Bronchial epithelial cell (primary cell): ENCODE measurements around the gene HS6ST2. TPM values are rescaled to one million over a fixed set of nuclear protein-coding genes. Genes with fewer than 3 reads are reported as not detected.
A peak's percentile ranks its signal among the peaks of the same experiment; 100 is the strongest.

ENCODE experiments used
- DNase-seq: peaks from one replicate; pipeline ENCODE4 v3.0.0-alpha.2; 2010; ENCODE audit warnings: low read depth
- FAIRE-seq: peaks from 2 replicates; lab custom pipeline; 2011; peaks lifted over from hg19 to GRCh38; lab: Jason Lieb, UNC
- H3K27me3 ChIP-seq: 2 replicates; pipeline ENCODE4 v1.5.1; 2011; ENCODE audit warnings: low read length; ENCODE audit not compliant: control insufficient read depth, insufficient read depth
- H3K36me3 ChIP-seq: 2 replicates; pipeline ENCODE4 v1.5.1; 2011; ENCODE audit warnings: low read length; ENCODE audit not compliant: control insufficient read depth, insufficient read depth
- H3K4me3 ChIP-seq: 2 replicates; pipeline ENCODE4 v1.5.1; 2011; ENCODE audit warnings: mild to moderate bottlenecking, low read depth, low read length, control low read depth
- CTCF ChIP-seq: IDR thresholded peaks from 2 replicates; pipeline ENCODE4 v1.5.1; 2011; ENCODE audit warnings: mild to moderate bottlenecking, moderate library complexity, low read length, control low read depth, inconsistent platforms; ENCODE audit not compliant: insufficient read depth, severe bottlenecking
- total RNA-seq: library from RNA; depleted of rRNA; stranded (reverse); fragments of >200 nt; gene quantifications from 2 replicates; pipeline ENCODE4 v1.2.1, GENCODE V29; 2014

HS6ST2 gene
- total RNA-seq, 1 donor from 2014 or later = 16.8 TPM

GRCh38 chrX:132694382-132694781 is 264.0 kb downstream of the HS6ST2 start:
- H3K36me3 ChIP-seq = no peaks in the 10 kb centered on the region
- no peaks in the 10 kb centered on the region for H3K27me3 ChIP-seq
- TF ChIP-seq CTCF = no peak
- H3K4me3 ChIP-seq = no peak overlapping the region
- FAIRE-seq (no peak), DNase-seq (no peak)

- Histone ChIP-seq H3K36me3 (no peaks in the 10 kb centered on the region), H3K27me3 (no peaks in the 10 kb centered on the region), H3K4me3 (no peak overlapping the region)
- DNase-seq (peak; percentile 51), FAIRE-seq (peak; percentile 28)
- TF ChIP-seq CTCF = no peak
Observed at GRCh38 chrX:132692526-132692925, 265.9 kb downstream of the HS6ST2 start.

- DNase-seq (no peak), FAIRE-seq (no peak)
- no peaks in the 10 kb centered on the region for H3K27me3 ChIP-seq
- no peak overlapping the region for H3K4me3 ChIP-seq
- TF ChIP-seq CTCF = no peak
- no peaks in the 10 kb centered on the region for H3K36me3 ChIP-seq
Observed at GRCh38 chrX:132692066-132692465, 266.4 kb downstream of the HS6ST2 start.

- TF ChIP-seq CTCF = no peak
- no peak for DNase-seq
- peak; percentile 28 for FAIRE-seq
Observed at GRCh38 chrX:132689612-132690563, 268.5 kb downstream of the HS6ST2 start.

GRCh38 chrX:132685276-132685675 is 273.2 kb downstream of the HS6ST2 start:
- no peak for TF ChIP-seq CTCF
- Histone ChIP-seq H3K4me3 (no peak overlapping the region), H3K27me3 (no peaks in the 10 kb centered on the region), H3K36me3 (no peaks in the 10 kb centered on the region)
- FAIRE-seq (no peak), DNase-seq (no peak)

More at GRCh38 chrX:132689612-132690563, 268.5 kb downstream of the HS6ST2 start:
- Histone ChIP-seq H3K27me3 (no peaks in the 10 kb centered on the region), H3K36me3 (no peaks in the 10 kb centered on the region), H3K4me3 (no peak overlapping the region)
